HG03066 (cell line): ENCODE measurements around the gene TNFRSF21.
"Not testable (repeated sequence)": the region's sequence is repeated elsewhere in the genome, so short reads cannot be mapped to it uniquely, and the experiment has no call there.

ENCODE experiments used
- ATAC-seq: cut with Tn5 transposase; IDR thresholded peaks from one replicate; pipeline ENCODE4 v1.9.1; 2021; ENCODE audit warnings: low read depth; ENCODE audit not compliant: unreplicated experiment

TNFRSF21 gene

GRCh38 chr6:47323887-47324286, 14.2 kb upstream of the TNFRSF21 start:
- no peak for ATAC-seq

GRCh38 chr6:47323321-47323720, 13.6 kb upstream of the TNFRSF21 start:
- ATAC-seq, result no peak

- no peak for ATAC-seq
Observed at GRCh38 chr6:47321577-47321976, 11.9 kb upstream of the TNFRSF21 start.

- no peak for ATAC-seq
Observed at GRCh38 chr6:47319867-47320266, 10.2 kb upstream of the TNFRSF21 start.

- ATAC-seq, result no peak
Observed at GRCh38 chr6:47319382-47319781, 9.7 kb upstream of the TNFRSF21 start.

GRCh38 chr6:47318236-47318989, 8.7 kb upstream of the TNFRSF21 start:
- no peak for ATAC-seq

GRCh38 chr6:47315181-47315580, 5.5 kb upstream of the TNFRSF21 start:
- not testable (repeated sequence) for ATAC-seq

GRCh38 chr6:47310131-47310480, 401 bp upstream of the TNFRSF21 start:
- peak; percentile 4 for ATAC-seq

GRCh38 chr6:47308552-47309290, 984 bp downstream of the TNFRSF21 start:
- ATAC-seq, result peak; percentile 6

- ATAC-seq, result no peak
Observed at GRCh38 chr6:47308198-47308517, 1.5 kb downstream of the TNFRSF21 start.

- ATAC-seq, result no peak
Observed at GRCh38 chr6:47307362-47308197, 2.1 kb downstream of the TNFRSF21 start.

GRCh38 chr6:47306887-47307286, 2.8 kb downstream of the TNFRSF21 start:
- no peak for ATAC-seq

GRCh38 chr6:47303861-47304260, 5.8 kb downstream of the TNFRSF21 start:
- ATAC-seq, result no peak

GRCh38 chr6:47303342-47303741, 6.4 kb downstream of the TNFRSF21 start:
- no peak for ATAC-seq

- ATAC-seq, result peak; percentile 47
Observed at GRCh38 chr6:47302043-47302442, 7.7 kb downstream of the TNFRSF21 start.

- no peak for ATAC-seq
Observed at GRCh38 chr6:47301441-47301840, 8.3 kb downstream of the TNFRSF21 start.

- ATAC-seq, result no peak
Observed at GRCh38 chr6:47300417-47300816, 9.3 kb downstream of the TNFRSF21 start.

- ATAC-seq, result no peak
Observed at GRCh38 chr6:47299965-47300364, 9.7 kb downstream of the TNFRSF21 start.

- no peak for ATAC-seq
Observed at GRCh38 chr6:47298475-47298874, 11.2 kb downstream of the TNFRSF21 start.

- ATAC-seq, result no peak
Observed at GRCh38 chr6:47294990-47295389, 14.7 kb downstream of the TNFRSF21 start.

- ATAC-seq, result no peak
Observed at GRCh38 chr6:47292944-47293343, 16.8 kb downstream of the TNFRSF21 start.
